HepG2 (cell line): Measurements from ENCODE around the gene TRDMT1.

ENCODE experiments used
- CTCF ChIP-seq: sonication (generic); formaldehyde crosslinking; IDR thresholded peaks from 2 replicates; pipeline ENCODE4 v1.5.0; 2020; ENCODE audit warnings: mild to moderate bottlenecking, missing genetic modification reagents, moderate library complexity
- EP300 ChIP-seq, 3 experiments: sonication (generic) in 1 of 3; formaldehyde crosslinking in 1 of 3; IDR thresholded peaks; 2 replicates each; pipeline versions ENCODE4 v1.5.1 to v1.6.1; 2011 to 2020; ENCODE audit warnings: low read depth in 2 of 3, low read length in 2 of 3, borderline replicate concordance in 1 of 3, improper control_type of control experiment in 1 of 3, mild to moderate bottlenecking in 1 of 3, missing genetic modification reagents in 1 of 3, moderate library complexity in 1 of 3
- HDAC1 ChIP-seq: sonication (generic); formaldehyde crosslinking; IDR thresholded peaks from 2 replicates; pipeline ENCODE4 v1.5.1; 2020; ENCODE audit warnings: mild to moderate bottlenecking, missing genetic modification reagents
- NCOR1 ChIP-seq: fragments of 200-600 bp; sonication (generic); IDR thresholded peaks from 2 replicates; pipeline ENCODE4 v1.7.0; 2017; ENCODE audit warnings: antibody characterized with exemption, low read length, borderline replicate concordance
- POLR2A ChIP-seq, 2 experiments: IDR thresholded peaks; 2 replicates each; pipeline ENCODE4 v1.6.1; 2011; ENCODE audit warnings: low read depth in 2 of 2, low read length in 2 of 2, mild to moderate bottlenecking in 1 of 2, moderate library complexity in 1 of 2; ENCODE audit not compliant: insufficient read depth in 1 of 2
- POLR2G ChIP-seq: fragments of 200-400 bp; formaldehyde crosslinking; IDR thresholded peaks from 2 replicates; pipeline ENCODE4 v1.6.1; 2018; ENCODE audit warnings: mild to moderate bottlenecking, low read depth, low read length, moderate library complexity
- TF ChIP-seq, protein P1 (sequence below): sonication (generic); formaldehyde crosslinking; IDR thresholded peaks from 2 replicates; pipeline ENCODE4 v1.4.0; 2020; ENCODE audit warnings: missing genetic modification reagents

GRCh38 chr10:17147884-17148489 lies 53.5 kb downstream of the TRDMT1 start:
- no peak for TF ChIP-seq EP300 (IDR thresholded peaks at IDR 0.05; ENCODE audit: low read depth in 2 of 2, low read length in 2 of 2)
- TF ChIP-seq EP300 (CRISPR knock-in tag; IDR thresholded peaks at IDR 0.05; ENCODE audit: borderline replicate concordance): no peak
- TF ChIP-seq, protein P1, sequence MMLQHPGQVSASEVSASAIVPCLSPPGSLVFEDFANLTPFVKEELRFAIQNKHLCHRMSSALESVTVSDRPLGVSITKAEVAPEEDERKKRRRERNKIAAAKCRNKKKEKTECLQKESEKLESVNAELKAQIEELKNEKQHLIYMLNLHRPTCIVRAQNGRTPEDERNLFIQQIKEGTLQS (CRISPR knock-in tag): no peak
- no peak for TF ChIP-seq CTCF
- no peak for TF ChIP-seq POLR2G
- TF ChIP-seq POLR2A (IDR thresholded peaks at IDR 0.05; ENCODE audit: insufficient read depth in 1 of 2, low read depth in 2 of 2, low read length in 2 of 2): no peak
- no peak for TF ChIP-seq NCOR1
- TF ChIP-seq HDAC1 (CRISPR knock-in tag): no peak
